ENCODE data around the gene MACROD2.

- no peak for TF ChIP-seq RARB (CRISPR knock-in tag; IDR thresholded peaks at IDR 0.05)
- TF ChIP-seq CREB5 (CRISPR knock-in tag; IDR thresholded peaks at IDR 0.05; ENCODE audit: low read depth) = no peak
- no peak for TF ChIP-seq ARNTL (CRISPR knock-in tag; IDR thresholded peaks at IDR 0.05; ENCODE audit: borderline replicate concordance, low read depth)
- no peak for TF ChIP-seq OSR1 (CRISPR knock-in tag; IDR thresholded peaks at IDR 0.05)
- no peak for TF ChIP-seq TSHZ2 (CRISPR knock-in tag; IDR thresholded peaks at IDR 0.05)
These were observed 1810.8 kb downstream of the MACROD2 start for GRCh38 chr20:15806105-15806504.
